Calu3 (cell line): ENCODE results near the gene MNT. TPM values are rescaled to one million over a fixed set of nuclear protein-coding genes. Genes with fewer than 3 reads are reported as not detected.

ENCODE experiments used
- BruUV-seq: library from RNA; stranded (reverse); fragments of 400-500 nt; replicated peaks from 2 replicates; lab custom pipeline; 2021; lab: Mats Ljungman, UMichigan
- CTCF ChIA-PET: fragments of 300-600 bp; sonication (Branson Sonifier 250); formaldehyde crosslinking; loops from one replicate; lab custom pipeline; 2022; ENCODE audit warnings: antibody characterized with exemption; lab: Charles Lee
- DNase-seq: peaks from one replicate; pipeline ENCODE4 v3.0.0; 2022
- H3K27ac Mint-ChIP-seq: one replicate; pipeline ENCODE4 v1.8.0; 2022; ENCODE audit warnings: mixed read lengths; ENCODE audit not compliant: unreplicated experiment
- H3K27me3 Mint-ChIP-seq: one replicate; pipeline ENCODE4 v1.8.0; 2022; ENCODE audit warnings: mixed read lengths; ENCODE audit not compliant: unreplicated experiment
- H3K36me3 Mint-ChIP-seq: one replicate; pipeline ENCODE4 v1.8.0; 2022; ENCODE audit warnings: mild to moderate bottlenecking, moderate library complexity, mixed read lengths; ENCODE audit not compliant: insufficient read depth, unreplicated experiment
- H3K4me1 Mint-ChIP-seq: one replicate; pipeline ENCODE4 v1.8.0; 2022; ENCODE audit warnings: mild to moderate bottlenecking, low read depth, mixed read lengths; ENCODE audit not compliant: unreplicated experiment
- H3K4me3 Mint-ChIP-seq: one replicate; pipeline ENCODE4 v1.8.0; 2022; ENCODE audit warnings: mild to moderate bottlenecking, low read depth, moderate library complexity, mixed read lengths; ENCODE audit not compliant: unreplicated experiment
- H3K9me3 Mint-ChIP-seq: one replicate; pipeline ENCODE4 v1.8.0; 2022; ENCODE audit warnings: low read depth, mixed read lengths; ENCODE audit not compliant: unreplicated experiment
- CTCF ChIP-seq: fragments of 200-600 bp; IDR thresholded peaks from one replicate; pipeline ENCODE4 v1.8.0; 2022; ENCODE audit warnings: antibody characterized with exemption; ENCODE audit not compliant: unreplicated experiment
- intact Hi-C: fragments of 100-400 bp; cut with micrococcal nuclease; formaldehyde crosslinking; loops from one replicate; pipeline ENCODE4 v1.10.0; 2022; ENCODE audit not compliant: unreplicated experiment
- total RNA-seq: library from RNA; stranded (reverse); gene quantifications from 2 replicates; pipeline ENCODE4 v1.2.3, GENCODE V29; 2022

MNT gene
- total RNA-seq, 1 experiment from 2014 or later: 32.1 TPM

GRCh38 chr17:2385240-2386210 lies 15.3 kb downstream of the MNT start:
- Mint-ChIP-seq H3K4me3 (no peak overlapping the region), H3K36me3 (peaks cover 41% of the 10 kb centered on the region), H3K4me1 (peaks cover 13% of the 10 kb centered on the region), H3K27me3 (no peaks in the 10 kb centered on the region), H3K27ac (no peak overlapping the region), H3K9me3 (no peaks in the 10 kb centered on the region)
- intact Hi-C loops: no loop called here
- no TSS peak for BruUV-seq
- CTCF ChIA-PET: interaction anchor here (0.6 to 1.5 kb wide), 2 partner anchors 30 to 220 kb away, joined by 6 read pairs; no protein-coding TSS in a partner anchor
- no peak for TF ChIP-seq CTCF
- DNase-seq: no peak

- intact Hi-C loops: no loop called here
- peaks cover 13% of the 10 kb centered on the region for H3K4me1 Mint-ChIP-seq
- H3K9me3 Mint-ChIP-seq: no peaks in the 10 kb centered on the region
- no TSS peak for BruUV-seq
- no peak overlapping the region for H3K27ac Mint-ChIP-seq
- peaks cover 39% of the 10 kb centered on the region for H3K36me3 Mint-ChIP-seq
- no peaks in the 10 kb centered on the region for H3K27me3 Mint-ChIP-seq
- CTCF ChIA-PET: no interaction called here
- no peak overlapping the region for H3K4me3 Mint-ChIP-seq
- no peak for DNase-seq
- no peak for TF ChIP-seq CTCF
These were observed 16.3 kb downstream of the MNT start for GRCh38 chr17:2384439-2385127.

GRCh38 chr17:2383628-2384167 lies 17.2 kb downstream of the MNT start:
- Mint-ChIP-seq H3K9me3 (no peaks in the 10 kb centered on the region), H3K27me3 (no peaks in the 10 kb centered on the region), H3K4me1 (peaks cover 9% of the 10 kb centered on the region), H3K27ac (no peak overlapping the region), H3K4me3 (no peak overlapping the region), H3K36me3 (peaks cover 36% of the 10 kb centered on the region)
- TF ChIP-seq CTCF: no peak
- CTCF ChIA-PET: interaction anchor here (1.5 to 3.0 kb wide), 5 partner anchors 14 to 33 kb away, joined by 6 to 89 read pairs (median 7); no protein-coding TSS in a partner anchor
- intact Hi-C loops: no loop called here
- no TSS peak for BruUV-seq
- DNase-seq: no peak

GRCh38 chr17:2380950-2381649 lies 19.8 kb downstream of the MNT start:
- no peaks in the 10 kb centered on the region for H3K9me3 Mint-ChIP-seq
- DNase-seq: no peak
- H3K4me3 Mint-ChIP-seq: no peak overlapping the region
- peaks cover 44% of the 10 kb centered on the region for H3K36me3 Mint-ChIP-seq
- intact Hi-C loops: no loop called here
- no peak overlapping the region for H3K27ac Mint-ChIP-seq
- H3K27me3 Mint-ChIP-seq: no peaks in the 10 kb centered on the region
- H3K4me1 Mint-ChIP-seq: no peaks in the 10 kb centered on the region
- TF ChIP-seq CTCF: no peak
- BruUV-seq: no TSS peak
- CTCF ChIA-PET: interaction anchor here (0.6 to 3.0 kb wide), 4 partner anchors 12 to 328 kb away, joined by 5 to 89 read pairs (median 8); no protein-coding TSS in a partner anchor
